Fibroblast of skin of scalp (primary cell): ENCODE results near the gene LPP.
A peak's percentile ranks its signal among the peaks of the same experiment; 100 is the strongest.

Experiments
- DNase-seq: peaks from one replicate; pipeline ENCODE4 v3.0.0-alpha.2; 2013

LPP gene

GRCh38 chr3:188818282-188818681 lies 664.3 kb downstream of the LPP start:
- DNase-seq: no peak

GRCh38 chr3:188819939-188820338 lies 666.0 kb downstream of the LPP start:
- DNase-seq: no peak

DNA sequence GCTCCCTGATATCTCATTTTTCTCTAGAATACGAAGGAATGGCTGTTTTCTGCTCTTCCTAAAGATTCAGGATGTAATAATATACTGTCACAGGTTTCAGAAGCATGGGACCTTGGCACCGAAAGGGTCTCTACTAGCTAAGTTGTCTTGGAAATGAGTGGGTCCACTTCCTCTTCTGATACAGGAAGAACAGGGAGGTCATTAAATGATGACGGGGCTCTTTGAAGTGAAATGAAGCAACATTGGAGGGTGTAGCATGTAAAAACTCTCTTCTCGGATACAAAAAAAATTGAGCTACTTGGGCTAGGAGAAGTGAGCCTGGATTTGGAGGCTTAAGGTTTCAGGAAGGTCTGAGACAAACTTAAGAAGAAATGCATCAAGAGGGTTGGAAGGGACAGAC lies 668.0 kb downstream of the LPP start:
- DNase-seq: no peak

GRCh38 chr3:188822411-188822810 lies 668.5 kb downstream of the LPP start:
- no peak for DNase-seq

DNA sequence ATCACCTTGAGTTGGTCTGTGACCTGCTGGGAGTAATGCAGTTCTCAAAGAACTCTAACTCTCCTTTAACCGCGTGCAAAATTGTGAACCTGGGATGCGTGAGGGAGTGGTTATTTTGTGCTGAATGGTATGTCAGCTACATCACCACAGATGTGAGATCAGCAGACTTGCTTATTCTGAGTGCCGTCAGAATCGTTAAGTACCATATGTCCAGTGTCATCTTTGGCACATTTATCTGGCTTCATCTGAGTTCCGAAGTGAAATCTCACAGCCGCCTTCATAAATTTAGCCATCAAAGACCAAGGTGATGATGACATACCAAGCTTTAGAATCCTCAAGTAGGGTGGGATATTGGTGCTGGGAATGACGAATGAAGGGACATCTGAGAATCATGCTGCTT lies 670.6 kb downstream of the LPP start:
- no peak for DNase-seq

GRCh38 chr3:188825901-188826300 lies 671.9 kb downstream of the LPP start:
- no peak for DNase-seq

DNA sequence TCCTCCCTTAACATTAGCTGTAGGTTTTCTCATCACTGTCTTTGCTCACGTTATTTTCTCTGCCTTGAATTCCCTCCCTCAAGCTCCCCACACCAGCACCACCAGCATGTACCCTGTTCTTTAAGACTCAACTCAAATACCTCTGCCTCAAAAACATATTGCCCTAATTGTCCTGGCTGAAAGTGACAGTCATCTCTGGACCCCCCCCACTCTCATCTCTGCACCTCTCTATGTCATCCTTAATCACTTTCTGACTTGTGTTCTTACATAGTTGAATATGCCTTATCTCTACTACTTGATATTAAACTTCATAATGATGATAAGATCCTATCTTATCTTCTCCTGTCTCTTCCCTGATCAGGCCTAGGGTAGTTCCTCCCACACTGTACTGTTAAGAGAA lies 672.6 kb downstream of the LPP start:
- DNase-seq: no peak

DNA sequence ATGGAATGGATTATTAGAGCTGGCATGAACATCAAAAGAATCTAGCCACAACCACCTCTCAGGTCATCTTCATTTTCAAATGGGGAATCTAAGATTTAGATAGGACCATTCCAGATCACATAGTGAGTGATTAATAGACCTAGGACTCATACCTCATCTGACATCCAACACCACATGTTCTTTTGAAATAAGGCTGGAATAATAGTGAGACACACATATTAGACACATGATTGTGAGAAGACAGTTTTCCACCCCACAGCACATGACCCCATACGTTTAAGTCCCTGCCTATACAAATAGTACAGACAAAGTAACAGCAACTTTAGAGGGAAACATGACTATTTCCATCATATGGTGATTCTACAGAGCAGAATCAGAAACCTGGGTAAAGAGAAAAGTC lies 673.1 kb downstream of the LPP start:
- DNase-seq: no peak

DNA sequence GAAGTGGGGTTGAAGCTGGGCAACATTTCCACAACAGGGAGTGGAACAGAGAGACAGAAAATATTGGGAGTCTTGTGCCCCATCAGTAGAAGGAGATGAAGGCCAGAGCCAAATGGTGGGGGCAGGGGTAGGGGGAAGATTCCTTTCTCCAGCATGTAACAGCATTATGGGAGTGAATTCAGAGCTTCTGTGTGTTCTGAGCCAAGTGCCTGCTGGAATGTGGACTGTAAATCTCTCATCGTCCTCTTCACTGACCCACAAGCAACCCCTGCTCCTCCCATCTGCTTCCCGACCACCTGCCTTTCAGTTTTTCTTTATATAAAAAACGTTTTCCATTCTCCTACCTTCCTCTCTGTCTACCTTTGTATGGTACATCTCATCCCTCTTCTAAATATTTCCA lies 673.6 kb downstream of the LPP start:
- peak; percentile 11 for DNase-seq

GRCh38 chr3:188829130-188829529 lies 675.2 kb downstream of the LPP start:
- DNase-seq: no peak

GRCh38 chr3:188829576-188829975 lies 675.6 kb downstream of the LPP start:
- no peak for DNase-seq

DNA sequence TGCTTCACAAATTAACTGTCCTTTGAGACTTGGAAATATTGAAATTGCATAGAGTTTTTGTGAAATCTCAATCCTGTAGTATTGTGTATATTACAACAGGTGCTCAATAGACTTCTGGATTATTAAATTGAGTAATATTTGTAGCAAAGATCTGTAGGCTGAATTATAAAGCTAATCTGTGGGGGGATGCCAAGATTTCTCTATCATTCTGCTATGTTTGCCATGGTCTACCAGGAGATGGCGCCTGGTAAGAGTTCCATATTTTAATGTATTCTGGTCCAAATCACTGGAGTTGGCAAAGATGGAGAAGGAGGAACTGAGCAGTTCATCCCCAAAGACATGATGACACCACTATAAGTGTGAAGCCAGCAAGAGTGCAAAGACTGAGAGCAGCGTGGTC lies 676.9 kb downstream of the LPP start:
- peak; percentile 17 for DNase-seq

DNA sequence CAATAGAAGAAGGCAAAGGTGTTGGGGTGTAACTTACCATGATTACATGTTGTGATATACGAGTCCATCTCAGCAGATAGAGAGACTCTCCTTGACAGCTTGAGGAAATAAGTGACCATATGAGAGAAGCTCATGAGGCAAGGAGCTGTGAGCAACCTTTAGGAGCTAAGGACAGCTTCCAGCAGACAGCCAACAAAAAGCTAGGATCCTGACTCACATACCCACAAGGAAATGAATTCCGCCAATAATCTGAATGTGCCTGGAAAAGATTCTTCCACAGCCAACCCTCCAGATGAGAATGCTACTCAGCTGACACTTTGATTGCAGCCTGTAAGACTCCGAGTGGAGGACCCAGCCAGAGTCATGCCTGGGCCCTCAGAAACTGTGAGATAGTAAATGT lies 678.2 kb downstream of the LPP start:
- no peak for DNase-seq

- DNase-seq: peak; percentile 29
These were observed 679.2 kb downstream of the LPP start for GRCh38 chr3:188832961-188833721.

DNA sequence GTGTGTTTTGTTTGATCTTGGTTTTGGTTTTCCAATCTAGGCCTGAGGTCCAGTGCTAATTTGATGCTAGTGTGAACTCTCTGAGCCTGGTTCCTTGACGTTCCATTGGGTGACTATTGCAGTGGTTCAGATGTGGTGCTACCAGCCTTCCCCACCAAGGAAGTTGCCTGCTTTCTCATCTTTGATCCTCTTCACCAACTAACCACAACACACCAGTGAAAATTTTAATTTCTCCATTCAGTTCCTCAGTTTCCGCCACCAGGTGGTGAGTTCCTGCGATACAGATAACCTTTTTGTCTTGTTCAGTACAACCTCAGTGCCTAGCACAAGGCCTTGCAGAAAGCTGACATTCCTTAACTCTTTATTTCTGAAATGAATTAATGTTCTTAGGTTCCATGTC lies 680.4 kb downstream of the LPP start:
- DNase-seq: no peak

- no peak for DNase-seq
These were observed 685.3 kb downstream of the LPP start for GRCh38 chr3:188839187-188839695.

GRCh38 chr3:188840290-188840689 lies 686.3 kb downstream of the LPP start:
- no peak for DNase-seq

- no peak for DNase-seq
These were observed 687.9 kb downstream of the LPP start for GRCh38 chr3:188841906-188842305.

DNA sequence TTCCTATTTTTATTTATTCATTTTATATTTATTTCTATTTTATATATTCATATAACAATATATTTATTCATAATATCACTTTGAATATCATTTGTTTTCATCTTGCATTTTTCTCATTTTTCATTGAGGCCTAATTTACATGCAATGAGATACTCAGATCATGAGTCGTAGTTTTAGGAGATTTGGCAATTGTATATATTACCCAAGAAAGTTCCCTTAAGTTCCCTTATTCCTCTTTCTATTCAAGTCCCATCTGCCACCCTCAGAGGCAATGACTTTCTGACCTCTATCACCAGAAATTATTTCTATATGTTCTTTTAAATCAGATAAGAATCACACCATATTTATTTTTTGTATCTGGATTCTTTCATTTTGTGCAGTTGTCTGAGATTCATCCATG lies 688.7 kb downstream of the LPP start:
- peak; percentile 70 for DNase-seq

DNA sequence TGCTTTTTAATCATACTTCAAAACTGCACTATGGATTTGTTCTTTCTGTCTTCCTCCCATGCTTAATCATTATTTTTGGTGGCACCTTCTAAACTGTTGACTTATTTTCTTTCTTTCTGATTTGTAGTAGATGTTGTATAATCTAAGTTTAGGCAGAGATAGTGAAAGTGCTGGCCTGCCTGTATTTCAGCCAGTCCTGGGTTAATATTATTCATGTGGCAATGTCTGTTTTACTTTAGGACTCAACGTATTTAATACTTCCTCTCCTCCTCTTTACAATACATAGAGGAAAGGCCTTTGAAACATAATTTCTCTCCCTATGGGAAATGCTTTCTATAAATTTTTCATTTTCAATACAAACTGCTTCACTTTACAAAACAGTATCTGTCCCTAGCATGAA lies 690.1 kb downstream of the LPP start:
- DNase-seq: no peak

DNA sequence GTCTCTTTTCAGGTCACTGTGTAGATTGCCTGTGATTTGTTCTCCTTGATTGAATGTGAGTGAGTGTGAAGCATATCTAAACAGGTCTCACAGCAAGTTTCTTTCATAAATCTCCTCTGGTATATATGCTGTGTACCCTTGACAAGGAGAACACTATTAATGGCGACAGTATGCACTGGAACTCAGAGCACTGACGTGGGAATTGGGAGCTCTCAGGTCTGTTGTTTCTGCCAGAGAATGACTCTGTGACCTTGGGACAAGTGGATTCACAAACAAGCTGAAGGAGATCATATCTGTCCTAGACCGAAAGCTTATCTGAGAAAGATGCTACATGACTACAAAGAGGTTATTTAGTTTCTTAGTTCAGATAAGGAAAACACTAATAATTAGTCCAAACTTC lies 691.6 kb downstream of the LPP start:
- no peak for DNase-seq

DNA sequence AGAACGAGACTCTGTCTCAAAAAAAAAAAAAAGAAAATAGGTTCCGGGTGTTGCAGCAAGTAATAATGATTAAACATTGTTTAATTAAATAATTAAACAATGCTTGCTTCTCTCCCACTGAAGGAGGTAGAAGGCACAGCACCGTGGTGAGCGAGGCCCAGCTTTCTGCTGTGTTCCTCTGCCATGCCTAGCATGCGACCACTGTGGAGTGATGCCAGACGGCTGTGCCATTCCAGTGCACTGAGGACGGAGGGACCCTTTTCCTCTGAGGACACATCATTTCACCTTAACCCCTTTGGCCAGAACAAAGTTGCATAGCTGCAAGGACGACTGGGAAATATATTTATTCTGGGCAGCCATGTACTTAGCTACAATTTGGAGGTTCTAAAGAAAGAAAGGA lies 695.0 kb downstream of the LPP start:
- DNase-seq: no peak

GRCh38 chr3:188853856-188854771 lies 700.2 kb downstream of the LPP start:
- DNase-seq: peak; percentile 55

- DNase-seq: peak; percentile 44
These were observed 700.8 kb downstream of the LPP start for GRCh38 chr3:188854772-188855149.
